ENCODE measurements around the gene DAND5.
"Not testable (repeated sequence)": the region's sequence is repeated elsewhere in the genome, so short reads cannot be mapped to it uniquely, and the experiment has no call there.

Gene DAND5

GRCh38 chr19:12946092-12946721 lies 23.2 kb upstream of the DAND5 start:
- no peak for FAIRE-seq

- FAIRE-seq: no peak
Observed at GRCh38 chr19:12946731-12947496, 22.5 kb upstream of the DAND5 start.

- FAIRE-seq: no peak
Observed at GRCh38 chr19:12947702-12948611, 21.4 kb upstream of the DAND5 start.

GRCh38 chr19:12948612-12949362 lies 20.6 kb upstream of the DAND5 start:
- no peak for FAIRE-seq

- FAIRE-seq: no peak
Observed at GRCh38 chr19:12949363-12950283, 19.8 kb upstream of the DAND5 start.

GRCh38 chr19:12952050-12952449 lies 17.3 kb upstream of the DAND5 start:
- FAIRE-seq: not testable (repeated sequence)

GRCh38 chr19:12952488-12953137 lies 16.8 kb upstream of the DAND5 start:
- FAIRE-seq: no peak

GRCh38 chr19:12953138-12953798 lies 16.1 kb upstream of the DAND5 start:
- FAIRE-seq: no peak

- FAIRE-seq: no peak
Observed at GRCh38 chr19:12953799-12954611, 15.4 kb upstream of the DAND5 start.

- FAIRE-seq: no peak
Observed at GRCh38 chr19:12954612-12954962, 14.8 kb upstream of the DAND5 start.

GRCh38 chr19:12955575-12955974 lies 13.8 kb upstream of the DAND5 start:
- FAIRE-seq: not testable (repeated sequence)

- FAIRE-seq: no peak
Observed at GRCh38 chr19:12955996-12956395, 13.4 kb upstream of the DAND5 start.

GRCh38 chr19:12956446-12957388 lies 12.7 kb upstream of the DAND5 start, which contains the start of gene GADD45GIP1:
GADD45GIP1 (minus strand) TSS chr19:12957223; CDS start chr19:12957212, 11 bp downstream.
- no peak for FAIRE-seq

- not testable (repeated sequence) for FAIRE-seq
Observed at GRCh38 chr19:12957389-12957952, 11.9 kb upstream of the DAND5 start.

- FAIRE-seq: no peak
Observed at GRCh38 chr19:12959481-12959880, 9.9 kb upstream of the DAND5 start.

- no peak for FAIRE-seq
Observed at GRCh38 chr19:12965017-12965811, 4.2 kb upstream of the DAND5 start.

GRCh38 chr19:12965812-12966135 lies 3.6 kb upstream of the DAND5 start:
- no peak for FAIRE-seq

All from TTC549 (cell line).